ENCODE results near the gene DIAPH1. TPM values are rescaled to one million over a fixed set of nuclear protein-coding genes. Genes with fewer than 3 reads are reported as not detected.

DIAPH1 gene
- 100 to 1,000 TPM; 245 to 254 TPM for total RNA-seq

DNA sequence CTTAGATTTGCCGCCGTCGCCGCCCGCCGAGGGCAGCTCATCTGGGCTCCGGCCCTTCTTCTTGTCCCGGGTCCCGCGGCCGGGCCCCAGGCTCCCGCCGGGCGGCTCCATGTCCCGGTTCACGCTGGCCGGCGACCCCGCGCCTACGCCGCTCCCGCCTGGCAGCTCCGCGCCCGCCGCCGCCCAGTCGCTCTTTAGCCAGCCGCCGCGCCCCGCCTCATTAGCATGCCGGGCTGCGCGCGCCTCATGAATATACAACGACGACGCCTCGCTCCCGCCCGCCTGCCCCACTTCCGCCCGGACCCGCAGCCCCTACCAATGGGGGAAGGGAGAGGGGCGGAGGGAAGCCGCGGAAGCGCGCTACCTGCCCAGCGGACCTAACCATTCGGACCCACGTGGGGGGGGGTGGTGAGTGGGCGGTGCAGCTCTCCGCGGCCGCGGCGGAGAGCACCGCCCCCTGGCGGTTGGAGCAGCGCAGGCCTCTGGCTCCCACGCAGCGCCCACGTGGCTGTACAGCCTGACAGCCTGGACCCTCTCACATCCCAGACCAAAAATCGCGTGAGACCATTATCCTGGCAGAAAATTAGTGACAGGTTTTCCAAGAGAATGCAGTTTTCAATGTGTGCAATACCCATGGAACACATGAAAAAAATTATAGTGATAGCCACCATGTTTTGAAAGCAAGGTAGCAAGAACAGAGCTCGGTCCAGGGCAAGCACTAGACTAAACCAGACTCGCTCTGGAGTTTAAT is at the start of gene DIAPH1:
Gene DIAPH1 (minus strand): TSS at position 197 of the 751 bp plus-strand sequence. CDS start 86 bp downstream, at position 111.

DNA sequence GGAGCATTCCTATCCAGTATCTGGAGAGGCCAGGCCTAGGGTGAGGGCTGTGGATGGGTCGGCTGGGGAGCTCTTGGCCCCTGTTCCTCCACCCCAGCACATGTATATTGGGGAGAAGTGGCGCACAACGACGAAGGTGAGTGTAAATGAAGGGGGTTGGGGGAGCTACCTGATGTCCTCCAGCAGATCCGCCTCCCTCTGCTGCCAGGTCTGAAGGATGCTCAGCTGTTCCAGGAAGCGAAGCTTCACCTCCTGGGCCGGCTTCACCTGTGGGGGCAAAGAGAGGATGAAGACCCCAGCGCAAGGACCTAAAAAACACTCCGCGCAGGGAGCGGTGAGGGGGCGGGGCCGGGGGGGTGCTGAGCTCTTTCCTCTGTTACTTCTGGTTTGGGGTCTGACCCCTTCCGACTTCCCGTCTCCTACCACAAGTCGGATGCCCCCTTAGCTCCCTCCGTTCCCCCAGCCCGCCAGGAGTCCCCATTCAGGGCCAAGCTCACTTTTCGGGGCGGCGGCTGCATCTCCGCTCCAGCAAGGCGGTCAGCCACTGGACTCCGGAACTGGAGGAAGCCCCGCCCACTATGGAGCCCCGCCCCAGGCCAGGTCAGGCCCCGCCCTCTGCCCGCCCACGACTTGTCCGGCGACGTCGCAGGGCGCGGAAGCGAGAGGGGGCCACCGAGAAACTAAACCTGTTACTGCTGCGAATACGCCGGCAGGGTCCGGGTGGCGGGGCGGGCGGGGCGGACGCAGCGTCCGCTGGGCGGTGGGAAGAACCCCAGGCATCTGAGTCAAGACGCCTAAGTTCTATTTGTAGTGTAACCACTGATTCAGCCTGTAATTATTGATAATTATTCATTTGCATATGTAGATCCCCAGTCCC is 32.3 kb upstream of the DIAPH1 start, which contains the start of gene FCHSD1:
Gene FCHSD1 (minus strand): TSS at position 568 of the 877 bp plus-strand sequence. CDS start 50 bp downstream, at position 518.

DNA sequence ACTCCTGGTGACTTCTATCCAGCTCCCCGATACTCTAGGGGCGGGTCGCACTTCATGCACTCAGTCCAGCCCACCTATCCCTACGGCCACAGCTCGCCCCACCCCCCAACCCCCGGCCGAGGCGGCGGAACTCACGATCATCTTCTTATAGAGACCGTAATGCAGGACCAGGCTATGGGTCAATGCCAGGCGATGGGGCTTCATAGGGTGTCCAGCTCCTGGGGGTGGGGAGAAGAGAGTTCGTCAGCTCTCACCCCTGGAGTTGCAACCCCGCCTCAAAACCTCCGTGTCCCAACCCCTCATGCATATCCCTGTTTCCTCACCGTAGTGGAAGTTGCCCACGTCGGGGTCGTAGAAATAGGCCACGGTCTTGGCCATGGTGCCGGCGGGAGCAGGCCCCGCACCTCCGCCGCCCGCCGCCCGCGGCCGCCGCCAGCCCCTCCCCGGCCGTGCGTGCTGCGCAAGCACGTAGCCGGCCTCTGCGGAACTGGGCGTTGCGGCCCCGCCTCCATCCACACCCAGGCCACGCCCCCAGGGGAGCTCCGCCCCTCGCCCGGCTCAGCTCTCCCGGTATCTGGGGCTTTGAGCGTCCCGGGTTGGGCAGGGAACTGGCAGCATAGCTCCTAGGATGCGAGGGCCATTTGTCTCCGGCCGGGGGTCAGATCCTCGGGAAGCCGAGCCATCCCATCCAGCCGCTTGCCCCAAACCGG is 17.8 kb upstream of the DIAPH1 start, which contains the start of the genes HDAC3 and RELL2:
Gene HDAC3 (minus strand): TSS at position 437 of the 710 bp plus-strand sequence. CDS start 59 bp downstream, at position 378.
Gene RELL2 (plus strand): TSS at position 585 of the 710 bp plus-strand sequence. CDS start 1,229 bp downstream, outside the sequence.

DNA sequence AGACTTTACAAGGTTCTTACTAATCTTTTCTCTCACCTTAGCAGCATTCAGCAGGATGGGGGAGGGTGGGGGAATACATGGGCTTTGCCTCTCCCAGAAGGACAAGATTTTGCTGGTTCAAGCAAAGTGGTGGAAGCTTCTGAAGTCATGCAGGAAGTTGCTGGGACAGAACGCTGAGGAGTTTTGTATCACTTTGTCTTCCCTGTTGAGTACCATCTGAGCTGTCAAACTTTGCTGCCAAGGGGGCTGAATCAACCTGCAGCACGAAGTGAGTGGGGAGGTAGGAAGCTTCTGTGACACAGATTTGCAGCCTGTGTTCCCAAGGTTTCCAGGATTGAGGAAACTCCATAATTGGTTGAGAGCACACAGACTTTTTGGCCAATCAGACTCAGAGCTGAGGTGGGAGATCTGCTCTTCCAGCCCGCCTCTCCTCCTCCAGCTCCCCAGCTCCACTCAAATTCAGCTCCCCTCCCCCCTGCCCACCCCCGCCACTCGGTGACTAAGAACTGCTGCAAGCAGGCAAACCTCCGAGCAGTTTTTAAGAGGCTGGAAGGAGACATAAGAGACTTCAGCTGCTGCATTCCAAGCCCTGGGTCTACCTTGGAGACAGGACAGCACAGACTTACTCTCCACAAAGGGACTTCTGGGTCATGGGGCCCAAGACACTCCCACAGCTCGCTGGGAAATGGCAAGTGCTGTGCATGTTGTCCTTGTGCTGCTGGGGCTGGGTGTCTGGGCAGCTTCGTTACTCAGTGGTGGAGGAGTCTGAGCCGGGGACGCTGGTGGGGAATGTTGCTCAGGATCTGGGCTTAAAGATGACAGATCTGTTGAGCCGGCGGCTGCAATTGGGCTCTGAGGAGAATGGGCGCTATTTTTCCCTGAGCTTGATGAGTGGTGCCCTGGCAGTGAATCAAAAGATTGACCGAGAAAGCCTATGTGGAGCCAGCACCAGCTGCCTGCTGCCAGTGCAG is 129.9 kb downstream of the DIAPH1 start, which contains the start of gene PCDHGC5:
Gene PCDHGC5 (plus strand): TSS at position 491 of the 971 bp plus-strand sequence. CDS start 160 bp downstream, at position 651.

DNA sequence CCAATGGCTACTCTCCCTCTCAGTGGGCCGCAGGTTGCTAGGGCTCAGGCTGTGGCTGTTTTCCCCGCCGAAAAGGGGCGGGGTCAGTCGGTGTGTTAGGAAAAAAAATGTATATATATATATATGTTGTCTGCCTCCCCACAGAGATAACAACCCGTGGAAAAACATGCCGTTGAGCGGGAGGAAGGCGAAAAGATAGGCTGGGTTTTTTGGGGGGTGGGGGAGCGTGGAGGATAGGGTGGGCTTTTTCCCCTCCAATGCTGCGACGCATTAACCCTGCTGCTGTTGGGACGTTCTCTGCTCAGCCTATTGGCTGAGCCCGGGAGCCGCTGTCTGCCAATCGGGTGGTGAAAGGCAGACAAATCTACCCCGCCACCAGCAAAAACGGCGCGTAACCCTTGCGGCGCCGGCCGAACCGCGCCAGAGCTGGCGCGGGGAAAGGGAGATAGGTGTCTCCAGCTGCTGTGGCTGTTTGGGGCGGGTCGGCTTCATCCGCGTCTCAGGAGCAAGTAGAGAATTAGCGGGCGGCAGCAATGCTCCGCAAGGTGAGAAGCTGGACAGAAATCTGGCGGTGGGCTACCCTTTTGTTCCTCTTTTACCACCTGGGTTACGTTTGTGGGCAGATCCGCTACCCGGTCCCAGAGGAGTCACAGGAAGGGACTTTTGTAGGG is 134.0 kb downstream of the DIAPH1 start, which contains the start of gene PCDHGC4:
Gene PCDHGC4 (plus strand): TSS at position 390 of the 671 bp plus-strand sequence. CDS start 144 bp downstream, at position 534.

DNA sequence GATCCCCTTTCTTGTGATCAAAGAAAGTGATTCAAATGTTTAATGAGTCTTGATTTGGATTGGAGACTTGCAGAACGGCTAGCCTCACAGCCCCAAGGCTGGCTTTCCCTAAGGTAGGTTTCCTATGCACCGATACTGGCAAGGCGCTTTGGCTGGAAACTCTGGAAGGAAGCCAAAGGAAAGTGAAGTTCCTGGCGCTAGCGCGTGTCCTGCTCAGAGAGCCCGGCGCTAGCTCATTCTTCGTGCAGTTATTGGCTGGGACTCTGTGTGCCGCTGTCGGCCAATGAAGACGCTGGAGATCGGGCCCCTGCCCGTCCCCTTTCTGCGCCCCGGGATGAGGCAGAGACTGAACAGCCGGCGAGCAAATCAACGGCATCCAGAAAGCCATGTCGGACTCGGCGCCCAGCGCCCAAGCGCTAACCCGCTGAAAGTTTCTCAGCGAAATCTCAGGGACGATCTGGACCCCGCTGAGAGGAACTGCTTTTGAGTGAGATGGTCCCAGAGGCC is 143.1 kb downstream of the DIAPH1 start, which contains the start of gene PCDHGC3:
Gene PCDHGC3 (plus strand): TSS at position 342 of the 507 bp plus-strand sequence. CDS start 151 bp downstream, at position 493.

Other genes starting within 250 kb of the DIAPH1 start
- gene PCDHGB3, start 248.8 kb downstream of the DIAPH1 start, total RNA-seq, result under 1 TPM; 0.10 to 0.14 TPM
- under 1 TPM; 0.10 to 0.12 TPM for gene PCDHGA6, start 245.1 kb downstream of the DIAPH1 start, total RNA-seq
- gene PCDHGA7, start 236.3 kb downstream of the DIAPH1 start, total RNA-seq, result not detected
- not detected for gene PCDHGB4, start 231.3 kb downstream of the DIAPH1 start, total RNA-seq
- gene PCDHGA8, start 226.4 kb downstream of the DIAPH1 start, total RNA-seq, result under 1 TPM in 1 of 2 experiments, not detected in 1; 0.05 TPM
- gene PCDHGB5, start 221.1 kb downstream of the DIAPH1 start, total RNA-seq, result under 1 TPM in 1 of 2 experiments, not detected in 1; 0.08 TPM
- under 1 TPM in 1 of 2 experiments, not detected in 1; 0.08 TPM for gene PCDHGA9, start 216.2 kb downstream of the DIAPH1 start, total RNA-seq
- gene PCDHGB6, start 211.0 kb downstream of the DIAPH1 start, total RNA-seq, result under 1 TPM in 1 of 2 experiments, not detected in 1; 0.05 TPM
- under 1 TPM; 0.05 TPM for gene PCDHGA10, start 206.0 kb downstream of the DIAPH1 start, total RNA-seq
- under 1 TPM in 1 of 2 experiments, not detected in 1; 0.08 TPM for gene PCDHGB7, start 201.3 kb downstream of the DIAPH1 start, total RNA-seq
- gene PCDHGA11, start 197.9 kb downstream of the DIAPH1 start, total RNA-seq, result under 1 TPM in 1 of 2 experiments, not detected in 1; 0.05 TPM
- not detected for gene PCDHGA12, start 188.5 kb downstream of the DIAPH1 start, total RNA-seq
- not detected for gene PCDHGC3, start 143.0 kb downstream of the DIAPH1 start, total RNA-seq
- gene PCDHGC4, start 134.0 kb downstream of the DIAPH1 start, total RNA-seq, result not detected
- not detected for gene PCDHGC5, start 129.9 kb downstream of the DIAPH1 start, total RNA-seq
- gene HDAC3, start 17.8 kb upstream of the DIAPH1 start, total RNA-seq, result 10 to 100 TPM; 67.0 to 69.4 TPM
- gene RELL2, start 18.0 kb upstream of the DIAPH1 start, total RNA-seq, result 10 to 100 TPM; 22.9 to 25.3 TPM
- gene FCHSD1, start 32.4 kb upstream of the DIAPH1 start, total RNA-seq, result 10 to 100 TPM; 61.7 to 64.8 TPM
- gene ARAP3, start 63.2 kb upstream of the DIAPH1 start, total RNA-seq, result 1 to 10 TPM; 7.2 to 7.3 TPM

All from activated naive CD4-positive, alpha-beta T cell treated with anti-CD3 and anti-CD28 coated beads, Interleukin-2, amount 10 ng/mL, durations not matched to agents 5 hours and 36 hours (primary cell).